ENCODE data around the gene UCK2.

DNA sequence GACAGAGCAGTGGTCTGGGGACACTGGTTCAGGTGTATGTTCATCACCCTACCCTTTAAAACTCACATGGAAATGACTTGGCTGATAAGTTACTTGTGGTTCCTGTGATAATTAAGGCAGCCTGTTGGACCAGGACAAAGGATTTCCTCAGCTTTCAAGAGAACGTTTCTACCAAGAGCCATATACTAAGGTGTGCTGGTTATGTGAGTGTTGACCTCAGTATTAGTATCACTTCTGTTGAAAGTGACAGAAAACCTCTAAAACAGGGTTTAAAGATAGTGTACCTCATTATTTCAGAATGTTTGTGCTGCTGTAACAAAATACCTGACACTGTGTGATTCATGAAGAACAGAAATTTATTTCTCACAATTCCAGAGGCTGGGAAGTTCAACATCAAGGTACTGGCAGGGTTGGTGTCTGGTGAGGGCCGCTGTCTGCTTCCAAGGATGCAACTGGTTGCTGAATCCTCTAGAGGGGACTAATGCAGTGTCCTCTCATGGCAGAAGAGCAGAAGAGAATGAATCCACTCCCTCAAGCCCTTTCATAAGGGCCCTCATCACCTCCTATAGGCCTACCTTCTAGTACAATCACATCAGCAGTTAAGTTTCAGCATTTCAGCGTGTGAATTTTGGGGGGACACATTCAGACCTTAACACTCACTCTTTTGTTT, 54.9 kb downstream of the UCK2 start:
- no peak for TF ChIP-seq POLR2A (IDR thresholded peaks at IDR 0.05)
- TF ChIP-seq, protein P1, sequence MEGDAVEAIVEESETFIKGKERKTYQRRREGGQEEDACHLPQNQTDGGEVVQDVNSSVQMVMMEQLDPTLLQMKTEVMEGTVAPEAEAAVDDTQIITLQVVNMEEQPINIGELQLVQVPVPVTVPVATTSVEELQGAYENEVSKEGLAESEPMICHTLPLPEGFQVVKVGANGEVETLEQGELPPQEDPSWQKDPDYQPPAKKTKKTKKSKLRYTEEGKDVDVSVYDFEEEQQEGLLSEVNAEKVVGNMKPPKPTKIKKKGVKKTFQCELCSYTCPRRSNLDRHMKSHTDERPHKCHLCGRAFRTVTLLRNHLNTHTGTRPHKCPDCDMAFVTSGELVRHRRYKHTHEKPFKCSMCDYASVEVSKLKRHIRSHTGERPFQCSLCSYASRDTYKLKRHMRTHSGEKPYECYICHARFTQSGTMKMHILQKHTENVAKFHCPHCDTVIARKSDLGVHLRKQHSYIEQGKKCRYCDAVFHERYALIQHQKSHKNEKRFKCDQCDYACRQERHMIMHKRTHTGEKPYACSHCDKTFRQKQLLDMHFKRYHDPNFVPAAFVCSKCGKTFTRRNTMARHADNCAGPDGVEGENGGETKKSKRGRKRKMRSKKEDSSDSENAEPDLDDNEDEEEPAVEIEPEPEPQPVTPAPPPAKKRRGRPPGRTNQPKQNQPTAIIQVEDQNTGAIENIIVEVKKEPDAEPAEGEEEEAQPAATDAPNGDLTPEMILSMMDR (IDR thresholded peaks at IDR 0.05): no peak
